ENCODE data around the gene PLEKHA1. TPM values are rescaled to one million over a fixed set of nuclear protein-coding genes. Genes with fewer than 3 reads are reported as not detected.

PLEKHA1 gene
- total and polyA plus RNA-seq, 8 donors = 9.0 to 61.8 (median 19.6) TPM

- H3K4me3 ChIP-seq = no peak overlapping the region
- H3K9me3 ChIP-seq = no peaks in the 10 kb centered on the region
- peak; percentile 40 to 42 for DNase-seq
- intact Hi-C loops (cut with DNase I; ENCODE audit: low total_unique reads) = no loop called here
- no peak overlapping the region for H3K27ac ChIP-seq
- no peaks in the 10 kb centered on the region for H3K36me3 ChIP-seq
- H3K27me3 ChIP-seq = no peaks in the 10 kb centered on the region
- WGBS, 5 donors = 67 to 82% (median 72%) methylated on average over 12 of the region's 12 CpGs
- no peak for TF ChIP-seq POLR2AphosphoS5 (IDR thresholded peaks at IDR 0.05)
- no peak for TF ChIP-seq POLR2A (IDR thresholded peaks at IDR 0.05)
- TF ChIP-seq EP300 (IDR thresholded peaks at IDR 0.05) = no peak
- no peak for TF ChIP-seq CTCF (IDR thresholded peaks at IDR 0.05)
- H3K4me1 ChIP-seq = no peaks in the 10 kb centered on the region
Measured at GRCh38 chr10:122350893-122351292, 23.6 kb upstream of the PLEKHA1 start.

- WGBS, 5 donors = 52 to 61% (median 56%) methylated on average over 8 of the region's 8 CpGs
- Histone ChIP-seq H3K36me3 (no peaks in the 10 kb centered on the region), H3K4me1 (no peaks in the 10 kb centered on the region), H3K9me3 (no peaks in the 10 kb centered on the region), H3K27me3 (no peaks in the 10 kb centered on the region), H3K27ac (no peak overlapping the region), H3K4me3 (no peak overlapping the region)
- no peak for TF ChIP-seq POLR2A (IDR thresholded peaks at IDR 0.05)
- TF ChIP-seq POLR2AphosphoS5 (IDR thresholded peaks at IDR 0.05) = no peak
- no peak for TF ChIP-seq EP300 (IDR thresholded peaks at IDR 0.05)
- no peak for TF ChIP-seq CTCF (IDR thresholded peaks at IDR 0.05)
- no peak for DNase-seq
- intact Hi-C loops (cut with DNase I; ENCODE audit: low total_unique reads) = no loop called here
Measured at GRCh38 chr10:122352817-122353525, 21.5 kb upstream of the PLEKHA1 start.

GRCh38 chr10:122354383-122354782 lies 20.1 kb upstream of the PLEKHA1 start:
- no peaks in the 10 kb centered on the region for H3K4me1 ChIP-seq
- H3K9me3 ChIP-seq = peaks cover 0 to 11% (median 0%) of the 10 kb centered on the region in 4 donors
- no peaks in the 10 kb centered on the region for H3K36me3 ChIP-seq
- no peak for DNase-seq
- H3K4me3 ChIP-seq = no peak overlapping the region
- H3K27ac ChIP-seq = no peak overlapping the region
- H3K27me3 ChIP-seq = no peaks in the 10 kb centered on the region
- intact Hi-C loops (cut with DNase I; ENCODE audit: low total_unique reads) = no loop called here
- no peak for TF ChIP-seq EP300 (IDR thresholded peaks at IDR 0.05)
- no peak for TF ChIP-seq CTCF (IDR thresholded peaks at IDR 0.05)
- TF ChIP-seq POLR2AphosphoS5 (IDR thresholded peaks at IDR 0.05) = no peak
- no peak for TF ChIP-seq POLR2A (IDR thresholded peaks at IDR 0.05)
- 74 to 91% (median 88%) methylated on average over 2 of the region's 2 CpGs for WGBS, 5 donors

GRCh38 chr10:122357685-122358084 lies 16.8 kb upstream of the PLEKHA1 start:
- intact Hi-C loops (cut with DNase I; ENCODE audit: low total_unique reads) = no loop called here
- no peaks in the 10 kb centered on the region for H3K4me1 ChIP-seq
- no peak overlapping the region for H3K27ac ChIP-seq
- TF ChIP-seq POLR2A (IDR thresholded peaks at IDR 0.05) (no peak), POLR2AphosphoS5 (IDR thresholded peaks at IDR 0.05) (no peak), EP300 (IDR thresholded peaks at IDR 0.05) (no peak)
- no peaks in the 10 kb centered on the region for H3K36me3 ChIP-seq
- 75 to 91% (median 89%) methylated on average over 4 of the region's 4 CpGs for WGBS, 5 donors
- H3K4me3 ChIP-seq = no peak overlapping the region
- peaks cover 0 to 12% (median 0%) of the 10 kb centered on the region in 4 donors for H3K9me3 ChIP-seq
- no peak for DNase-seq
- H3K27me3 ChIP-seq = no peaks in the 10 kb centered on the region

GRCh38 chr10:122359621-122360020 lies 14.9 kb upstream of the PLEKHA1 start:
- H3K9me3 ChIP-seq = peaks cover 0 to 12% (median 0%) of the 10 kb centered on the region in 4 donors
- TF ChIP-seq POLR2AphosphoS5 (IDR thresholded peaks at IDR 0.05) (no peak), CTCF (IDR thresholded peaks at IDR 0.05) (no peak), POLR2A (IDR thresholded peaks at IDR 0.05) (no peak), EP300 (IDR thresholded peaks at IDR 0.05) (no peak)
- intact Hi-C loops (cut with DNase I; ENCODE audit: low total_unique reads) = no loop called here
- no peak for DNase-seq
- no peaks in the 10 kb centered on the region for H3K27me3 ChIP-seq
- 74 to 91% (median 88%) methylated on average over 2 of the region's 2 CpGs for WGBS, 5 donors
- peaks cover 0 to 8% (median 0%) of the 10 kb centered on the region in 4 donors for H3K4me1 ChIP-seq
- no peaks in the 10 kb centered on the region for H3K36me3 ChIP-seq
- H3K4me3 ChIP-seq = no peak overlapping the region
- no peak overlapping the region for H3K27ac ChIP-seq

All from stomach (tissue), 9 donors.